Measurements from ENCODE around the gene DRC1.

- no peak for TF ChIP-seq POLR2AphosphoS5 (IDR thresholded peaks at IDR 0.05)
- TF ChIP-seq CTCF (IDR thresholded peaks at IDR 0.05) = no peak
- TF ChIP-seq EP300 (IDR thresholded peaks at IDR 0.05) = no peak
Measured at GRCh38 chr2:26352892-26353291, 48.8 kb upstream of the DRC1 start.

All from esophagus muscularis mucosa (tissue), 4 donors.